Parathyroid adenoma (tissue), 2 donors: ENCODE measurements around the gene KRTAP10-5.
"Not testable (repeated sequence)": the region's sequence is repeated elsewhere in the genome, so short reads cannot be mapped to it uniquely, and the experiment has no call there.

Source experiments
- H2AFZ ChIP-seq: fragments of 300-600 bp; sonication (generic); one replicate; pipeline ENCODE4 v1.7.0; 2017; ENCODE audit warnings: antibody characterized with exemption, mild to moderate bottlenecking
- H3K27ac ChIP-seq: fragments of 300-600 bp; sonication (generic); one replicate; pipeline ENCODE4 v1.7.0; 2017
- H3K27me3 ChIP-seq: fragments of 300-600 bp; sonication (generic); one replicate; pipeline ENCODE4 v1.7.0; 2017; ENCODE audit warnings: low read length; ENCODE audit not compliant: control insufficient read depth, insufficient read depth
- H3K36me3 ChIP-seq: fragments of 300-600 bp; sonication (generic); one replicate; pipeline ENCODE4 v1.7.0; 2017; ENCODE audit warnings: low read length; ENCODE audit not compliant: control insufficient read depth, insufficient read depth
- H3K4me1 ChIP-seq: fragments of 300-600 bp; sonication (generic); one replicate; pipeline ENCODE4 v1.7.0; 2017; ENCODE audit warnings: control low read depth
- H3K4me2 ChIP-seq: fragments of 300-600 bp; sonication (generic); one replicate; pipeline ENCODE4 v1.7.0; 2017; ENCODE audit warnings: low read length
- H3K4me3 ChIP-seq: fragments of 300-600 bp; sonication (generic); one replicate; pipeline ENCODE4 v1.7.0; 2017; ENCODE audit warnings: low read depth, low read length
- H3K79me2 ChIP-seq: fragments of 300-600 bp; sonication (generic); one replicate; pipeline ENCODE4 v1.7.0; 2017; ENCODE audit warnings: control low read depth
- H3K9ac ChIP-seq: fragments of 300-600 bp; sonication (generic); one replicate; pipeline ENCODE4 v1.7.0; 2017; ENCODE audit warnings: mild to moderate bottlenecking
- H3K9me3 ChIP-seq: fragments of 300-600 bp; sonication (generic); one replicate; pipeline ENCODE4 v1.7.0; 2017; ENCODE audit warnings: low read length; ENCODE audit not compliant: control insufficient read depth
- TF ChIP-seq, protein P1 (sequence below): fragments of 300-600 bp; sonication (generic); IDR thresholded peaks from one replicate; pipeline ENCODE4 v1.7.0; 2017; ENCODE audit warnings: antibody characterized with exemption, mild to moderate bottlenecking
- donor health status: primary hyperparathyroidism.

The KRTAP10-5 gene

GRCh38 chr21:44552681-44553080 is 27.7 kb downstream of the KRTAP10-5 start:
- Histone ChIP-seq H3K27ac (no peak overlapping the region), H3K4me1 (no peaks in the 10 kb centered on the region), H3K4me3 (no peak overlapping the region), H3K9me3 (no peaks in the 10 kb centered on the region), H3K79me2 (no peaks in the 10 kb centered on the region), H3K36me3 (no peaks in the 10 kb centered on the region), H3K27me3 (no peaks in the 10 kb centered on the region), H3K9ac (no peak overlapping the region), H3K4me2 (no peak overlapping the region), H2AFZ (no peak overlapping the region)
- TF ChIP-seq, protein P1, sequence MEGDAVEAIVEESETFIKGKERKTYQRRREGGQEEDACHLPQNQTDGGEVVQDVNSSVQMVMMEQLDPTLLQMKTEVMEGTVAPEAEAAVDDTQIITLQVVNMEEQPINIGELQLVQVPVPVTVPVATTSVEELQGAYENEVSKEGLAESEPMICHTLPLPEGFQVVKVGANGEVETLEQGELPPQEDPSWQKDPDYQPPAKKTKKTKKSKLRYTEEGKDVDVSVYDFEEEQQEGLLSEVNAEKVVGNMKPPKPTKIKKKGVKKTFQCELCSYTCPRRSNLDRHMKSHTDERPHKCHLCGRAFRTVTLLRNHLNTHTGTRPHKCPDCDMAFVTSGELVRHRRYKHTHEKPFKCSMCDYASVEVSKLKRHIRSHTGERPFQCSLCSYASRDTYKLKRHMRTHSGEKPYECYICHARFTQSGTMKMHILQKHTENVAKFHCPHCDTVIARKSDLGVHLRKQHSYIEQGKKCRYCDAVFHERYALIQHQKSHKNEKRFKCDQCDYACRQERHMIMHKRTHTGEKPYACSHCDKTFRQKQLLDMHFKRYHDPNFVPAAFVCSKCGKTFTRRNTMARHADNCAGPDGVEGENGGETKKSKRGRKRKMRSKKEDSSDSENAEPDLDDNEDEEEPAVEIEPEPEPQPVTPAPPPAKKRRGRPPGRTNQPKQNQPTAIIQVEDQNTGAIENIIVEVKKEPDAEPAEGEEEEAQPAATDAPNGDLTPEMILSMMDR: no peak

DNA sequence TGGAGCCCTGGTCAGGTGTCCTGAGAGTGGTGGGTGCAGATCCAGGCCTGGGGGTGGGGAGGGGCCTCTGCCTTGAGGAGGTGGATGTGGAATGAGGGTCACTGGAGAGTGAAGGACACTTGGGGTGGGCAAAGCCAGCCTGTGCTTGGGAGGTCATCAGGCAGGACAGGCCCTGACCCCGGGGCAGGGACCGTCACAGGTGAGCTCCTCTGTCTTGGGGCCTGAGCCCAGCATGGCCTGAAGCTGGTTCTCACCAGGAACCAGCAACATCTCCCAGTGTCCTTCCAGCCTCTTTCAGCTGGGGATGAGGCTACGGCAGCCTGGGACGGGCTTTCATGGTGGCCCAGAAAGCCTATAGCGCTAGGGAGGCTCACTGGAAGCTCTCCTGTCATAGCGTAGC is 28.3 kb downstream of the KRTAP10-5 start:
- no peaks in the 10 kb centered on the region for H3K9me3 ChIP-seq
- no peak overlapping the region for H3K4me2 ChIP-seq
- TF ChIP-seq, protein P1: no peak
- H3K27me3 ChIP-seq: no peaks in the 10 kb centered on the region
- H3K79me2 ChIP-seq: no peaks in the 10 kb centered on the region
- no peaks in the 10 kb centered on the region for H3K36me3 ChIP-seq
- H2AFZ ChIP-seq: no peak overlapping the region
- no peaks in the 10 kb centered on the region for H3K4me1 ChIP-seq
- no peak overlapping the region for H3K9ac ChIP-seq
- H3K4me3 ChIP-seq: no peak overlapping the region
- H3K27ac ChIP-seq: no peak overlapping the region

- no peaks in the 10 kb centered on the region for H3K9me3 ChIP-seq
- H3K27ac ChIP-seq: no peak within 1 kb of the TSS
- H3K9ac ChIP-seq: no peak within 1 kb of the TSS
- H3K79me2 ChIP-seq: no peaks in the 10 kb centered on the region
- H3K4me1 ChIP-seq: no peaks in the 10 kb centered on the region
- TF ChIP-seq, protein P1: no peak
- H3K27me3 ChIP-seq: no peaks in the 10 kb centered on the region
- no peaks in the 10 kb centered on the region for H3K36me3 ChIP-seq
- H2AFZ ChIP-seq: no peak within 1 kb of the TSS
- H3K4me2 ChIP-seq: no peak within 1 kb of the TSS
- H3K4me3 ChIP-seq: no peak within 1 kb of the TSS
Observed at GRCh38 chr21:44551340-44551961, 29.0 kb downstream of the KRTAP10-5 start, which contains the start of gene KRTAP10-2. TSS of gene KRTAP10-2 (minus strand) at chr21:44551505. CDS start at chr21:44551458, 47 bp downstream.

DNA sequence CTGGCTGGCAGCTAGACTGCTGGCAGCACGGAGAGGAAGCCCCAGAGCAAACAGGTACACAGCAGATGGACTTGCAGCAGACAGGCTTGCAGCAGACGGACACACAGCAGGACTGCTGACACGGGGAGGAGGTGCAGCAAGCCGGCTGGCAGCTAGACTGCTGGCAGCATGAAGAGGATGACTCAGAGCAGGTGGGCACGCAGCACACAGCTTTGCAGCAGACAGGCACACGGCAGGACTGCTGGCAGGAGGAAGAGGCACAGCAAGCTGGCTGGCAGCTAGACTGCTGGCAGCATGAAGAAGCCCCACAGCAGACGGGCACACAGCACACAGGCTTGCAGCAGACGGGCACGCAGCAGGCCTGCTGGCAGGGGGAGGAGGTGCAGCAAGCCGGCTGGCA is 29.6 kb downstream of the KRTAP10-5 start:
- no peaks in the 10 kb centered on the region for H3K36me3 ChIP-seq
- H2AFZ ChIP-seq: no peak overlapping the region
- TF ChIP-seq, protein P1: no peak
- no peaks in the 10 kb centered on the region for H3K4me1 ChIP-seq
- no peaks in the 10 kb centered on the region for H3K9me3 ChIP-seq
- no peak overlapping the region for H3K4me2 ChIP-seq
- no peaks in the 10 kb centered on the region for H3K27me3 ChIP-seq
- H3K9ac ChIP-seq: no peak overlapping the region
- H3K4me3 ChIP-seq: no peak overlapping the region
- no peak overlapping the region for H3K27ac ChIP-seq
- no peaks in the 10 kb centered on the region for H3K79me2 ChIP-seq

GRCh38 chr21:44550285-44550684 is 30.1 kb downstream of the KRTAP10-5 start:
- not testable (repeated sequence) for H3K4me2 ChIP-seq, H3K27ac ChIP-seq, H3K4me1 ChIP-seq, H3K36me3 ChIP-seq, H3K4me3 ChIP-seq, H3K9ac ChIP-seq, H2AFZ ChIP-seq, H3K79me2 ChIP-seq, H3K27me3 ChIP-seq, H3K9me3 ChIP-seq
